NCI-H748 (cell line): ENCODE data around the gene PSMD5.

Source experiments
- DNase-seq: peaks from one replicate; lab custom pipeline; 2025; ENCODE audit not compliant: unreplicated experiment; lab: John Stamatoyannopoulos, UW

The PSMD5 gene

GRCh38 chr9:120875195-120875565 lies 32.5 kb upstream of the PSMD5 start:
- no peak for DNase-seq

DNA sequence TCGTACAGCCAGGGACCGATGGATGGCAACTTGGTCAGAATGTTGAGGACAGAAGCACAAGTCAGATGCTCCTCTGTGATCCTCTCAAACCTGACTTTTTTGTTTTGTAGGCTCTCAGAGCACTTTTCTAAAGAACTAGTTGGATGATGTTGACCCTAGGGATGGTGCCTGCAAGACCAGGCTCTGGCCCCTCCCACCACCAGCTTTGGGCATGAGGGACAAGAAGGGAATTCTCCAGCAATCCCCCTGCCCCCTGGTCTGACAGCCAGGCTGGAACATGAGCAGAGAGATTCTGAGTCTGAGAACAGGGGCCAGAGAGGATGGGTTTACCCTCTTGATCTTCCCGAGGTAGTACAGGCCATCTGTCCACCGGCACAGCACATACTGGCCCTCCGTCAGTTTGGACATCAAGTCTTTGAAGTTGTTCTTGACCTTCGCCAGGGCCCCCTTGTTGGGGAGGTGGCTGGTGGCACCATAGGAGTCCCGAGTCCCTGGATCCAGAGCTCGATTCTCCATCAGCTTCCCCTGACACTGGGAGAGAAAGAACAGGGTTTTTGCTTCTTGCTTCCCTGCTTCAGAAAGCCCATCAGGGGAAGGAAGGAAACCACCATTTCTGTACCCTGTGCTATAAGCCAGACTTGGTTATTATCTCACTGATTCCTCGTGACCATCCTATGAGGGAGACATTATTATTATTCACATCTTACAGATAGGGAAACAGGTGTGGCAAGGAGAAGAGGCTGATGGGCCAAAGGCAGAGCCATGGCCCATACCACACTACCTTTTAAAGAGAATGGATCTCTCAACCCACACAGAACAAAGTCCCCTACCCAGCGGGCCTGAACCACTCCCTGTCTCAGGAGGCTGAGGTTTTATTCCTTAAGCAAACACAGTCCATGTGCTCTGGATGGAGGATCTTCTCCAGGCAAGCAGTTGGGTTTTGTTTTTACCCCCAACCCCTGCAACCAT lies 31.8 kb upstream of the PSMD5 start:
- no peak for DNase-seq

GRCh38 chr9:120873512-120873911 lies 30.8 kb upstream of the PSMD5 start:
- peak; percentile 11 for DNase-seq

DNA sequence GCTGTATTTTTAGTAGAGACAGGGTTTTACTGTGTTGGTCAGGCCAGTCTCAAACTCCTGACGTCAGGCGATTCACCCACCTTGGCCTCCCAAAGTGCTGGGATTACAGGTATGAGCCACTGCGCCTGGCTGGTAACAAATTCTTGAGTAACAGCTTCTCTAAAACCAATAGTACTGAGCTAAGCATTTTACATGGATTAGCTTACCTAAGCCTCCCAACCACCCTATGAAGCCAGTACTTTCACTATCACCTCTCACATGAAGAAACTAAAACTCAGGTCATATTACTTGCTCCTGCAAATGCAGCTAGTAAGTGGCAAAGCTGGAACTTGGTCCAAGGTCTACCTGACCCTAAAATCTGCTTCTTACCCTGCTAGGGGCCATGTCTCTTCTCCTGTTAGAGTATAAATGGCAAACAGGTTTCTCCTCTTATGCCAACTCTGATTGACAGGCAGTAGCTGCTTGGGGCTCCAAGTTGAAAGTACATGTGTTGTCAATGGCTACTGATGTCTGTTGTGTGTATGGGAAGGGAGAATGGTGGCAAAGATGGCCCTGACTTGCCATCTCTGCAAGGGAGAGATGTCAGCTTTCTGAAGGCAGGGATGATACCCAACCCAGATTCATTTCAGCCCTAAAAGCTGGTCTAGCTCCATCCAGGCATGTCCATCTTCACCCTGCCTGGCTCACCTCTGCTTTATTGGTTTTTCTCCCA lies 30.2 kb upstream of the PSMD5 start:
- DNase-seq, result no peak

DNA sequence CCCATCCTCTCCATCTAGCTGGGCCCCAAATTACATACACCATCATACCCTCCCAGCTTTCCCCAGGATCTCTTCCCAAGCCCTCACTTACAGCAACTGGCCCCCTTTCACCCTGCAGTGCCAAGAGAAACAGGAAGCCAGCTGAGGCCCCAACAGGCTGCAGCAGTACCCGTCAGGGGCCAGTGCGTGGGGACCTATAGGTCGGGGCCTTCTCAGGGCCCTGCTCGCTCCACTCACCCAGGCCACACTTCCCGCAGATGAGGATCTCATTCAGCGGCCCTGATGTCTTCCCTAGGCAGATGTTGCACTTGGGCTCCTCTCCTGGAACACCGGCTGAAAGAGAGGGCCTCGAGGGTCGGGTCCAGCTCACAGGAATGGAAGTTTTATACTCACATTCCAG lies 27.5 kb upstream of the PSMD5 start:
- no peak for DNase-seq

DNA sequence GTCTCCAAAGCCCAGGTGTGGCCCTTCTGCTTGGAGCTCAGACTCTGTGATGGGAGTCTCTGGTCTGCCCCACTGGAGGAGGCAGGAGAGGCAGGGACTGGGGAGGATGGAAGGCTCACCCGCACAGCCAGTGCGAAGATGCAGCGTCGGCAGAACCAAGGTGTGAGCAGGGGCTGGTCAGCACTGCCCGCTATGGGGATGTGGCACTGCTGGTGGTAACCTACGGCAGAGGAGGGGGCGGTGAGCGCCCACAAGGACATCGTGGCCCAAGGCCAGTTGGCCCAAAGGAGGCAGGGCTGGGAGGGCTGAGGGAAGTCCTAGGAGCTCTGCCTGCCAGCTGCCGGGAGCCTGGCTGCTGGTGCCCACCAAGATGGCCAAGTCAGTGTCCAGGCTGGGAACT lies 27.0 kb upstream of the PSMD5 start:
- DNase-seq, result no peak

DNA sequence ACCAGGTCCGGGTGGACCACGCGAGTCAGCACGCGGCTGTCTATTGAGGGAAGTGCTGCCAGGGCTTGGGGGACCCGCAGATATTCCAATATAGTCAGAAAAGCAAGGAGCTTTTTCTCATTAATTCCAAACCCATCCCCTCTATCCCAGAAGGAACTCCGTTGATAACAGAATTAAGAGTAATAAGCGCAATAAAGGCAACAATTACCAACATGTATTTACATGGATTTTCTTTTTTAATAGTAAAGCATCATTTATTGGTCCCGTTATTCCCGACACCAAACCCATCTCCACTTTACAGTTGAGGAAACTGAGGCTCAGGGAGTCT lies 26.6 kb upstream of the PSMD5 start:
- no peak for DNase-seq

DNA sequence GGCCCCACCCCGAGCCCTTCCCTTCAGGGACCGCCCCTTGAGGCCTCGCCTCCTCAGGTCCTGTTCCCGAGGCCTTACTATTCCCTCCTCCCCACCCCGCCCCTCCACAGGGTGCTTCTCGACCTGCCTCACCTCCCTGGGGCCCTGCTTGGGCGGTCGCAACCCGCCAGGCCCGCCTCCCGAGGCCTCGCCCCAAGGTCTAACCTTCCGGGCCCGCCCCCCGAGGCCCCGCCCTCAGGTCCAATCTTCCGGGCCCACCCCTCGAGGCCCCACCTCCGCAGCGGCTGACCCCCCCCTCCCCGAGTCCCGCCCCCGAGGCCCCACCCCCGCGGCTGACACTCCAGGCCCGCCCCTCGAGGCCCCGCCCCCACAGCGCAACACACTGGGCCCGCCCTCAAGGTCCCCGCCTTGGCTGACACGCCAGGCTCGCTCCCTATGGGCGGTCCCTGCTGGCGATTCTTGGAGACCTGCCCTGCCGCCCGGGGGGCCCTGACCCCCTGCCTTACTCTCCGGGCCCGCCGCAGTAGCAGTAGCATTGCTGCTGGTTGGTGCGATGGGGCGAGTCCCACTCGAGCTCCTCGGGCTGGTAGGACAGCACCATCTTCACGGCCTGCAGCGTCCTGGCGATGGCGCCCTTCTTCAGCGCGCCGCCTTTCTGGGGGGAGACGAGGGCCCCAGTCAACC lies 26.1 kb upstream of the PSMD5 start:
- DNase-seq, result peak; percentile 14

DNA sequence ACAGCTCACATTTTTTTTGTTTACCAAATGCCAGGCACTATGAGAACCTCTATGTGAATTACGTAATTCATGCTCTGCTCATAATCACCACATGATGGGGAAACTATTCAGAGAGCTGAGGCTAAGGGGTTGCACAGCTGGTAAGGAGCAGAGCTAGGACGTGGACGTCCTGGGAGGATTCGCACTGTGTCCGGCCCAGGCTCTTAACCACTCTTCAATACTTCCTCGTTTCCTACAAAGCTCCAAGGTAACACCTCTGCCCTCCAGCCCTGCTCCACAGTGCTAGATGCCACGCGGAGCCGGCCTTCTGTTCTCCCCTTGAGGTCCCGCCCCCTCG lies 25.6 kb upstream of the PSMD5 start:
- no peak for DNase-seq

DNA sequence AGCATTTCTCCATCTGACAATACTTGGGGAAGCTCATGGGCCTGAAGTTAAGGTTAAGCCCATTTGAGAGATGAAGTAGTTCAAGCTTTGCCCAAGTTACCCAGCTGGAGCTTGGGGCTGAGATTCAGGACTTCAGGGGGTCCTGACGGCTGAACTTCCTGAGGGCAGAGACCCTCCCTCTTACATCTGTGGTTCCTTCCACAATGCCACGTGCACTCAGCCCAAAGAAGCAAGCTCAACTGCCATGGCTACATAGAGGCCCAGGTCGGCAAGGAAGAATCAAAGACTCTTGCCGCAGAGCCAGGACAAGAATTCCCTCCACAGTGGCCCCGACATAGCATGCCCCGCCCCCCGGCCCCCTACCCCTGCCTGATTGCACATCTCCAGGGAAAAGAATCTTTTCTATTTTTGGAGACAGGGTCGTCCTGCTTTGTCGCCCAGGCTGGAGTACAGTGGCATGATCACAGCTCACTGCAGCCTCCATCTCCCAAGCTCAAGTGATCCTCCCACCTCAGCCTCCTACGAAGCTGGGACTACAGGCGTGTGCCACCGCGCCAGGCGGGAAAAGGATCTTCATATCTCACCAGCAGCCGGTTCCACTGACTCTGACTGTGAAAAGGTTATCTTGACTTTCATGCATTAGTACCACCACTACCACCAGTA lies 25.1 kb upstream of the PSMD5 start:
- no peak for DNase-seq

- DNase-seq, result no peak
Observed at GRCh38 chr9:120866651-120867050, 23.9 kb upstream of the PSMD5 start.

DNA sequence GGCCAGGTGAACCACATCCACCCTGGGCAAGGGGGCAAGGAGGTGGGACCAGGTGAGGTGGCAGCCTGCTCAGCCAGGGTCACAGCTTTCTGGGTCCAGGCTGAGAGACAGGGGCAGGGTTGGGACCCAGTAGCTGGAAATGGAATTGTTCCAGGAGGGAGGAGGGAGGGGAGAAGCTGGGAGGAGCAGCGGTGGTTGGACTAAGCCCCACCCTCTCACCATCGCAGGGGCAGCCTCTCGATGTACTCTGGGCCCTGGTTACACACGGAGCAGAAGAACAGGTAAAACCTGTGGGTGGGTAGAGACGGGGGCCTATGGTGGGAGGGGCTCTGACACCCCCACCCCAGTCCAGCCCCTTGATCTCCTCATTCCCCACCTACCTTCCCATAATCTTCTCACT lies 23.1 kb upstream of the PSMD5 start:
- no peak for DNase-seq

- DNase-seq, result no peak
Observed at GRCh38 chr9:120865176-120865575, 22.5 kb upstream of the PSMD5 start.

DNA sequence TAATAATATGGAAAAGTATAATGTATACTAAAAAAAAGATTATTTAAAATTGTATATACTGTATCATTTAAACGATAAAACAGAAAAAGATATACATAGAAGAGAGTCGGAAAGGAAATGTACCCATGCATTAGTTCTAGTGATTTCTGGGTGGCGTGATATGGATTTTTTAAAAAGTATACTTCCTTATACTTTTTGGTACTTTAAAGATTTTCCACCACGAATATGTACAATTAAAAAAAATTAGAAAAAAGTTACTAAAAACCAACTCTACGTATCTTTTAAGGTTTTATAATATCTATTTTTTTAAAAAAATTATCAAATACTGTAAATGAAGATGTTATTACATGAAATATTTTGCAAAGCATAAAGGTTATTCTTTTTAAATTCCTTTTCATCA lies 22.0 kb upstream of the PSMD5 start:
- DNase-seq, result no peak

- no peak for DNase-seq
Observed at GRCh38 chr9:120863833-120864232, 21.1 kb upstream of the PSMD5 start.

DNA sequence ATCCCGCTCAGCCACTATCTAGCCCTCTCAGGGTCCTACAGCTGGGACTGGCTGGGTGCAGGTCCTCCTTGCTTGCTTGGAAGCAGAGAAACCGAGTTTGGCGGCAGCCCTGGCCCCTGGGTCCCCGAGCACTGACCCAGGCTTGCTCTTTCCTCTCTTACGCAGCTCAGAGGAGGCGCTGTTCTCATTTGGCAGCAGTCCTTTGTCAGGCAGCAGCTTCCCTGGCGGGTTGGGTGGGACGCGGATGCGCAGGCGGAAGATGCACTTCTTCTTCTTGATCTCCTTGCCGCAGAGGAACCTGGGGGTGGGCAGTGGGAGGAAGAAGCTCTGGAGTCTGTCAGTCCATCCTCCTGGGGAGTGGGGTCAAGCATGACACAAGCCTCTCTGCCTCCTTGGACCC lies 19.7 kb upstream of the PSMD5 start:
- no peak for DNase-seq

- no peak for DNase-seq
Observed at GRCh38 chr9:120861935-120862334, 19.2 kb upstream of the PSMD5 start.

GRCh38 chr9:120860083-120860482 lies 17.4 kb upstream of the PSMD5 start:
- no peak for DNase-seq

GRCh38 chr9:120859361-120859760 lies 16.6 kb upstream of the PSMD5 start:
- no peak for DNase-seq

GRCh38 chr9:120857902-120858301 lies 15.2 kb upstream of the PSMD5 start:
- no peak for DNase-seq

GRCh38 chr9:120857481-120857880 lies 14.8 kb upstream of the PSMD5 start:
- DNase-seq, result peak; percentile 55

DNA sequence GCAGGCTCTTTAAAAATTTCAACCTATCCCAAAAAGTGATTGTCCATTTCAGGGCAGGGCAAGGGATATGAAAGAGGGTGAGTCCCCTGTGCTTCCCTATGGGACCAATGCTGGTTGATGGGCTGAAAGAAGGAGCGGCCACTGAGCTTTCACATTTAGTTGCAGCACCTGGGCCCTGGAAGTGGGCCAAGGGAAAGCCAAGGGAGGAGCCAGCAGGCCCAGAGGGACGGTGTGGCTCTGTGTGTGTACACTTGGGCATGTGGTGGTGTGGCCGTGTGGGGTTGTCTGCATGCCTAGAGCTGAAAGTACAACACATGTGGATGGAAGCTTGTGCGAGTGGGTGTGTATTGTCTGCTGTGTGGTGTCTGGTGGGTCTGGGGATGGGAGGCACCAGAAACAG lies 14.0 kb upstream of the PSMD5 start:
- DNase-seq, result peak; percentile 28
